Omental fat pad (tissue), 4 donors: Measurements from ENCODE around the gene JADE3. TPM values are rescaled to one million over a fixed set of nuclear protein-coding genes. Genes with fewer than 3 reads are reported as not detected.

Source experiments
- ATAC-seq: fragments of 150-250 bp; one replicate; pipeline ENCODE4 v1.9.1; 2016; ENCODE audit warnings: mild to moderate bottlenecking, moderate library complexity; ENCODE audit not compliant: low FRiP score
- DNase-seq: peaks from one replicate; pipeline ENCODE4 v3.0.0-alpha.2; 2019; ENCODE audit warnings: low spot score
- CTCF ChIP-seq, 3 donors: fragments of 450-650 bp; IDR thresholded peaks; one replicate each; pipeline ENCODE4 v1.5.1; 2016 to 2017; ENCODE audit warnings: antibody characterized with exemption in 3 of 3, mild to moderate bottlenecking in 3 of 3, moderate library complexity in 2 of 3
- total RNA-seq, 4 donors: library from RNA; depleted of rRNA; stranded (reverse); fragments of >200 nt; gene quantifications; one replicate each; pipeline ENCODE4 v1.1.0, GENCODE V29; 2016

Gene JADE3
- total RNA-seq, 4 donors from 2014 or later, result 3.9 to 6.6 (median 5.4) TPM

GRCh38 chrX:46992070-46992469 is 79.8 kb downstream of the JADE3 start:
- DNase-seq, result no peak
- TF ChIP-seq CTCF (IDR thresholded peaks at IDR 0.05), result no peak
- no peak for ATAC-seq

- no peak for TF ChIP-seq CTCF (IDR thresholded peaks at IDR 0.05)
- DNase-seq (no peak), ATAC-seq (no peak)
Measured at GRCh38 chrX:46994096-46994495, 81.9 kb downstream of the JADE3 start.

- no peak for ATAC-seq
- TF ChIP-seq CTCF (IDR thresholded peaks at IDR 0.05), result no peak
- DNase-seq, result no peak
Measured at GRCh38 chrX:47012131-47012530, 99.9 kb downstream of the JADE3 start.

GRCh38 chrX:47026198-47026597 is 114.0 kb downstream of the JADE3 start:
- DNase-seq, result no peak
- TF ChIP-seq CTCF (IDR thresholded peaks at IDR 0.05), result no peak
- ATAC-seq, result no peak

- DNase-seq, result no peak
- TF ChIP-seq CTCF (IDR thresholded peaks at IDR 0.05), result no peak
- ATAC-seq, result no peak
Measured at GRCh38 chrX:47030339-47030738, 118.1 kb downstream of the JADE3 start.

- TF ChIP-seq CTCF (IDR thresholded peaks at IDR 0.05), result no peak
- ATAC-seq, result no peak
- DNase-seq, result no peak
Measured at GRCh38 chrX:47047989-47048388, 135.8 kb downstream of the JADE3 start.

GRCh38 chrX:47059142-47059874 is 147.1 kb downstream of the JADE3 start:
- ATAC-seq (no peak), DNase-seq (no peak)
- TF ChIP-seq CTCF (IDR thresholded peaks at IDR 0.05), result no peak
